ENCODE data around the gene SMIM36. TPM values are rescaled to one million over a fixed set of nuclear protein-coding genes. Genes with fewer than 3 reads are reported as not detected.

The SMIM36 gene
- total and polyA plus RNA-seq, 10 of the 15 experiments (the other 5 are each of a cell fraction or from before 2014, with no cell fraction given) = not detected

- TF ChIP-seq RELB (IDR thresholded peaks at IDR 0.05; ENCODE audit: low read depth) = no peak
Observed at GRCh38 chr17:55407641-55408566, 103.3 kb downstream of the SMIM36 start (continued).

GRCh38 chr17:55405600-55405999 is 105.7 kb downstream of the SMIM36 start:
- no peak for ATAC-seq
- peaks cover 5 to 42% of the 10 kb centered on the region in 2 experiments for H3K36me3 ChIP-seq (ENCODE audit: control insufficient read depth in 2 of 2, insufficient read depth in 2 of 2, low read length in 1 of 2)
- no TSS peak for BruUV-seq (replicated peaks)
- TF ChIP-seq JUNB (IDR thresholded peaks at IDR 0.05) (no peak), MTA3 (IDR thresholded peaks at IDR 0.05; ENCODE audit: borderline replicate concordance, low read length) (no peak), PAX8 (IDR thresholded peaks at IDR 0.05) (no peak), ZBTB4 (CRISPR knock-in tag; IDR thresholded peaks at IDR 0.05) (no peak), ATF7 (IDR thresholded peaks at IDR 0.05; ENCODE audit: low read depth) (no peak), HDGF (IDR thresholded peaks at IDR 0.05) (no peak), RELB (IDR thresholded peaks at IDR 0.05; ENCODE audit: low read depth) (no peak), NBN (IDR thresholded peaks at IDR 0.05) (no peak), SIN3A (IDR thresholded peaks at IDR 0.05; ENCODE audit: low read depth, low read length) (no peak), RCOR1 (conservative IDR thresholded peaks at IDR 0.05; ENCODE audit: low read depth, low read length) (no peak), DPF2 (IDR thresholded peaks at IDR 0.05) (no peak), BRCA1 (IDR thresholded peaks at IDR 0.05; ENCODE audit: low read depth, low read length) (no peak)

More at GRCh38 chr17:55405600-55405999, 105.7 kb downstream of the SMIM36 start:
- H3K9me3 ChIP-seq (replicated peaks; ENCODE audit: control insufficient read depth, insufficient read depth, low read length) = no peaks in the 10 kb centered on the region
- ChIA-PET CTCF (interaction anchor here (1.4 to 1.7 kb wide), 2 partner anchors 10 to 12 kb away, joined by 4 to 5 read pairs; no protein-coding TSS in a partner anchor), POLR2A (interaction anchor here (0.5 to 0.8 kb wide), 3 partner anchors 13 to 61 kb away, joined by 3 to 5 read pairs (median 3); no protein-coding TSS in a partner anchor), RAD21 (ENCODE audit: unreplicated experiment) (interaction anchor here (0.9 to 1.1 kb wide), 4 partner anchors 13 to 412 kb away, joined by 3 to 4 read pairs (median 3); no protein-coding TSS in a partner anchor), SMC1A (ENCODE audit: uncharacterized antibody, unreplicated experiment) (interaction anchor here (0.8 to 2.6 kb wide), 4 partner anchors 9 to 104 kb away, joined by 3 to 23 read pairs (median 4); no protein-coding TSS in a partner anchor)
- no peak for FAIRE-seq
- H3K27me3 ChIP-seq (replicated peaks in 1 of 2; ENCODE audit: control insufficient read depth in 2 of 2, insufficient read depth in 2 of 2, low read length in 1 of 2) = no peaks in the 10 kb centered on the region
- 100% methylated on average over 1 of the region's 1 CpG for WGBS (ENCODE audit: insufficient coverage, insufficient replicate concordance, low lambda C conversion rate, missing lambda C conversion rate)
- in situ Hi-C loops (cut with MboI) = no loop called here
- no peak overlapping the region for H3K4me2 ChIP-seq (ENCODE audit: control insufficient read depth, insufficient read depth)
- DNase-seq (ENCODE audit: low read depth, low spot score) = no peak
- intact Hi-C loops (cut with micrococcal nuclease; ENCODE audit: unreplicated experiment) = no loop called here
- H3K27ac ChIP-seq (ENCODE audit: control insufficient read depth, insufficient read depth) = no peak overlapping the region
- H3K4me3 ChIP-seq = no peak overlapping the region
- no peaks in the 10 kb centered on the region for H3K4me1 ChIP-seq (ENCODE audit: control insufficient read depth, insufficient read depth, low read length)
- no peak overlapping the region for H3K9ac ChIP-seq (ENCODE audit: control insufficient read depth, insufficient read depth, low read length)
- no peaks in the 10 kb centered on the region for H3K79me2 ChIP-seq (ENCODE audit: control insufficient read depth, insufficient read depth, low read length)
- no peak overlapping the region for H2AFZ ChIP-seq (ENCODE audit: control insufficient read depth, low read depth, low read length)
- no peaks in the 10 kb centered on the region for H4K20me1 ChIP-seq (ENCODE audit: control insufficient read depth, insufficient read depth)
